Mucosa of gallbladder (tissue), 1 donor: ENCODE data around the gene TTC1. TPM values are rescaled to one million over a fixed set of nuclear protein-coding genes. Genes with fewer than 3 reads are reported as not detected.
"Not testable (repeated sequence)": the region's sequence is repeated elsewhere in the genome, so short reads cannot be mapped to it uniquely, and the experiment has no call there.

Experiments used
- DNase-seq: peaks from one replicate; pipeline ENCODE4 v3.0.0-alpha.2; 2020; ENCODE audit warnings: low spot score
- total RNA-seq: library from RNA; stranded (reverse); gene quantifications from one replicate; pipeline ENCODE4 v1.2.1, GENCODE V29; 2021
- donor health status: DM: no; HTN: no; CAD: no.

The TTC1 gene
- 39.7 TPM for total RNA-seq

- peak; percentile 98 for DNase-seq
Measured at GRCh38 chr5:160008877-160009590, at the start of gene TTC1. TSS of gene TTC1 (plus strand) at chr5:160009139. CDS start at chr5:160010529, 1,390 bp downstream.

GRCh38 chr5:159961176-159962160 lies 47.5 kb upstream of the TTC1 start:
- DNase-seq, result no peak

GRCh38 chr5:159962214-159962613 lies 46.7 kb upstream of the TTC1 start:
- no peak for DNase-seq

GRCh38 chr5:159963935-159964334 lies 45.0 kb upstream of the TTC1 start:
- DNase-seq, result no peak

GRCh38 chr5:159965031-159965837 lies 43.7 kb upstream of the TTC1 start:
- DNase-seq, result peak; percentile 40

GRCh38 chr5:159965838-159966128 lies 43.2 kb upstream of the TTC1 start:
- not testable (repeated sequence) for DNase-seq

GRCh38 chr5:159969966-159970365 lies 39.0 kb upstream of the TTC1 start:
- DNase-seq, result no peak

GRCh38 chr5:159971038-159971437 lies 37.9 kb upstream of the TTC1 start:
- DNase-seq, result no peak

- DNase-seq, result no peak
Measured at GRCh38 chr5:159971514-159971913, 37.4 kb upstream of the TTC1 start.

GRCh38 chr5:159971931-159972461 lies 36.9 kb upstream of the TTC1 start:
- DNase-seq, result peak; percentile 16

- DNase-seq, result no peak
Measured at GRCh38 chr5:159972538-159973362, 36.2 kb upstream of the TTC1 start.

GRCh38 chr5:159975462-159976019 lies 33.4 kb upstream of the TTC1 start:
- no peak for DNase-seq

GRCh38 chr5:159976921-159977320 lies 32.0 kb upstream of the TTC1 start:
- no peak for DNase-seq

GRCh38 chr5:159978358-159978757 lies 30.6 kb upstream of the TTC1 start:
- DNase-seq, result no peak

GRCh38 chr5:159982421-159983173 lies 26.3 kb upstream of the TTC1 start:
- no peak for DNase-seq

- DNase-seq, result peak; percentile 79
Measured at GRCh38 chr5:159987031-159987674, 21.8 kb upstream of the TTC1 start.

GRCh38 chr5:159990506-159990905 lies 18.4 kb upstream of the TTC1 start:
- DNase-seq, result no peak

- DNase-seq, result no peak
Measured at GRCh38 chr5:159992566-159992965, 16.4 kb upstream of the TTC1 start.

GRCh38 chr5:159993194-159993593 lies 15.7 kb upstream of the TTC1 start:
- no peak for DNase-seq
